AG09309 (cell line): Measurements from ENCODE around the gene CCL17.

Experiments
- DNase-seq: peaks from one replicate; pipeline ENCODE4 v3.0.0-alpha.2; 2010; ENCODE audit warnings: low read depth
- H3K4me3 ChIP-seq: 2 replicates; pipeline ENCODE4 v1.5.1; 2011; ENCODE audit warnings: mild to moderate bottlenecking, low read depth, low read length, moderate library complexity; ENCODE audit not compliant: control insufficient read depth
- TF ChIP-seq, protein P1 (sequence below): IDR thresholded peaks from 2 replicates; pipeline ENCODE4 v1.5.1; 2011; ENCODE audit warnings: mild to moderate bottlenecking, low read depth, low read length, inconsistent platforms; ENCODE audit not compliant: insufficient read depth, control insufficient read depth; ENCODE audit errors: missing control alignments

Gene CCL17

DNA sequence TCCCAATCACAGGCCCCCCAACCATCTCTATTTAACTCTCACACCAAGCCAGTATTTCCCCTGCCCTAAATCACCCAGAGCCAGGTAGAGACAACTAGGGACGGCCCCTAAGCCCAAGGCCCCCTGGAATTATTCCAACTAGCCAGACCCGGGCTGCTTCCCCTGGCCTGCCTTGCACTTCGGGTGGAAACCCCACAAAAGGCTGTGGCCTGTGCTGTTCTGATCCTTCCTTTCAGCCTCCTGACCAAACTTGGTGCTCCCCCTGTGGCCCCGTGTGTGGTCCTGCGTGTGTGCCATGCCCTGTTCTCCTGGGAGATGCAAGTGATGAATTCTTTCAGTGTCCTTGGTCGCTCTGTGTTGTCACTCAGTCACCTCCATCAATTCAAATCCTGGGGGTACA lies 14.9 kb downstream of the CCL17 start:
- TF ChIP-seq, protein P1, sequence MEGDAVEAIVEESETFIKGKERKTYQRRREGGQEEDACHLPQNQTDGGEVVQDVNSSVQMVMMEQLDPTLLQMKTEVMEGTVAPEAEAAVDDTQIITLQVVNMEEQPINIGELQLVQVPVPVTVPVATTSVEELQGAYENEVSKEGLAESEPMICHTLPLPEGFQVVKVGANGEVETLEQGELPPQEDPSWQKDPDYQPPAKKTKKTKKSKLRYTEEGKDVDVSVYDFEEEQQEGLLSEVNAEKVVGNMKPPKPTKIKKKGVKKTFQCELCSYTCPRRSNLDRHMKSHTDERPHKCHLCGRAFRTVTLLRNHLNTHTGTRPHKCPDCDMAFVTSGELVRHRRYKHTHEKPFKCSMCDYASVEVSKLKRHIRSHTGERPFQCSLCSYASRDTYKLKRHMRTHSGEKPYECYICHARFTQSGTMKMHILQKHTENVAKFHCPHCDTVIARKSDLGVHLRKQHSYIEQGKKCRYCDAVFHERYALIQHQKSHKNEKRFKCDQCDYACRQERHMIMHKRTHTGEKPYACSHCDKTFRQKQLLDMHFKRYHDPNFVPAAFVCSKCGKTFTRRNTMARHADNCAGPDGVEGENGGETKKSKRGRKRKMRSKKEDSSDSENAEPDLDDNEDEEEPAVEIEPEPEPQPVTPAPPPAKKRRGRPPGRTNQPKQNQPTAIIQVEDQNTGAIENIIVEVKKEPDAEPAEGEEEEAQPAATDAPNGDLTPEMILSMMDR, result no peak
- no peak overlapping the region for H3K4me3 ChIP-seq
- no peak for DNase-seq

DNA sequence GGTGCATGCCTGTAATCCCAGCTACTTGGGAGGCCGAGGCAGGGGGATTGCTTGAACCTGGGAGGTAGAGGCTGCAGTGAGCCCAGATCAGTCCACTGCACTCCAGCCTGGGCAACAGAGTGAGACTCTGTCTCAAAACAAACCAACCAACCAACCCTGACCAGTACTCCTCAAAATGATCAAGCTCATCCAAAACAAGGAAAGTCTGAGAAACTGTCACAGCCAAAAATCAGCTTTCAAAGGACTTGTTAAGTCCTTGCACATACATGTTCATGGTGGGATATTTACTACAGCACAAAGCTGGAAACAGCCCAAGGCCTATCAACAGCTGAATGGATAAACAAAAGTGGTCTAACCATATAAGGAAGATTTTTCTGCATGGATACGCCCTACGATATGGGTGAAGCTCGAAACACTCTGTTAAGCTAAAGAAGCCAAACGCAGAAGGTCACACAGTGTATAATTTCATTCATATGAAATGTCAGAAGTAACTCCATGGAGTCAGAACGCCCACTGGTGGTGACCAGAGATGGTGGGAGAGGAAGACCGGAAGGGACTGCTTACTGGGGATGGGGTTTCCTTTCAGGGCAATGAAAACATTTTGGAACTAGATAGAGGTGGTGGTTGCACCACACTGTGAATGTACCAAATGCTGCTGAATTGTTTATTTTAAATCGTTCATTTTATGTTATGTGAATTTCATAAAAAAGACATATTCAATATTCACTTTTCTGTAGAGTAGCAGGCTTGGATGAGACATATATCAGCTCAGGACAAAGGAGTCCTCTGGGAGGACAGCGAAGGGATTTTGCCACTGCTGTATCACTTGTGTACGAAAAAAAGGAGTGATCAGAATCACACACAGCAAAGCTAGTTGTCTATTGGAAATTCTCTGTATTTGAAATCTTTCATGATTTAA lies 17.7 kb downstream of the CCL17 start:
- no peak overlapping the region for H3K4me3 ChIP-seq
- TF ChIP-seq, protein P1, result peak; percentile 85
- no peak for DNase-seq

DNA sequence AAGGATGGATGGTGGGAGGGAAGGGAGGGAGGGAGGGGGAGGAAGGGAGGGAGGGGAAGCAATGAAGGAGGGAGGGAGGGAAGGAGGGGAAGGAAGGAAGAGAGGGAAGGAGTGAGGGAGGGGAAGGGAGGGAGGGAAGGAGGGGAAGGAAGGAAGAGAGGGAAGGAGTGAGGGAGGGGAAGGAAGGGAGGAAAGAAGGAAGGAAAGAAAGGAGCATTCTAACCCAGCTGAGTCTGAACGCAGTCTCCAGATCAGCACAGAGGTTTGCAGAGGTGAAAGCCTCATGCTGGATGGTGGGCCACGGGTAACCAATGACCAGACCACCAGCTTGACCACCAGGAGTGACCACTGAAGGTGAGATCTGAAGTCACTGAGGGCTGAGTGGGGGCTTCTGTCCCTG lies 18.6 kb downstream of the CCL17 start:
- TF ChIP-seq, protein P1, result no peak
- DNase-seq, result no peak
- H3K4me3 ChIP-seq, result no peak overlapping the region

DNA sequence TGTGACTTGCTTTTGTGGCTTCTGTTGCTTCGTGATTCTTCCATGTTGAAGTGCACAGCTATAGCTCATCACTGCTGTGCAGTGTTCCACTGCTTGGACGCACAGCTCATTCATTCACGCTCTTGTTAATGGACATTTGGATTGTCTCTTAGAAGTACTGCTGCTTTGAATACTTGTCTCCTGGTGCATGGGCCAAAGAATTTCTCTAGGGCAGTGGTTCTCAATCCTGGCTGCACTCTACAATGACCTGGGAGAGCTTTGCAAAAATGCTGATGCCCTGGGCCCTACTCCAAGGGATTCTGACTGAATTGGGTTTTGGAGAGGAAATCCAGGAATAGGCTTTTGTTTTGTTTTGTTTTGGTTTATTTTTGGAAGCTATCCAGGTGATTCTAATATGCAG lies 20.0 kb downstream of the CCL17 start:
- TF ChIP-seq, protein P1, result no peak

DNA sequence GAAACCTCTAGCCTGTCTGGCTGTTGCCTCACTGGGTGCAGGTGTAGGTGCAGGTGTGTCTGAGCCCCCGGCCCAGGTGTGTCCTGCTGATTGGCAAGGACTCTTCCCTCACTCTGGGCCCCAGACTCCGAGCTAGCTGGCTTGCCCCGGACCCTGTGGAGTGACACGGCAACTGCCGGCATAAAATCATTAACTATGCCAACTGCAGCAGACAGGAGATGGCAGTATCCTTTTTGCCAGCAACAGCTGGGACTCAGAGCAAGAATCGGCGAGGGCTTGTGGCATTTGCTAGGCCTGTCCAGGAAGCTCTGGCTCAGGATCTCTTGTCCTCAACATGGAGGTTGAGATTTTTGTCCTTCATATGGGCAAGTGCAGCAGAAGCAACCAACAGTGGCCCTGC lies 21.8 kb downstream of the CCL17 start:
- DNase-seq, result no peak
- no peak overlapping the region for H3K4me3 ChIP-seq
- TF ChIP-seq, protein P1, result no peak

More for the DNA sequence above, 20.0 kb downstream of the CCL17 start:
- H3K4me3 ChIP-seq, result no peak overlapping the region
- DNase-seq, result no peak

DNA sequence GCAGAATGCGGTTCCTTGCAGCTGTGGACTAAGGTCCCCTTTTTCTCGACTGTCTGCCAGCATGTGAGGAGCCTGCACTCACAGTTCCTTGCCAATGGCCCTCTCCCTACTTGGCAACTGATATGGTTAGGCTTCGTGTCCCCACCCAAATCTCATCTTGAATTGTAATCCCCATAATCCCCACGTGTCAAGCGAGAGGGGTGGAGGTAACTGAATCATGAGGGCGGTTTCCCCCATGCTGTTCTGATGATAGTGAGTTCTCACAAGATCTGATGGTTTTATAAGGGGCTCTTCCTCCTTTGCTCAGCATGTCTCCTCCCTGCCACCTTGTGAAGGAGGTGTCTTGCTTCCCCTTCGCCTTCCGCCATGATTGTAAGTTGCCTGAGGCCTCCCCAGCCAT lies 22.7 kb downstream of the CCL17 start:
- no peak overlapping the region for H3K4me3 ChIP-seq
- TF ChIP-seq, protein P1, result no peak
- DNase-seq, result no peak
